Spinal cord (tissue), 10 donors: ENCODE data around the gene KCNH8. TPM values are rescaled to one million over a fixed set of nuclear protein-coding genes. Genes with fewer than 3 reads are reported as not detected.

Source experiments
- DNase-seq, 6 donors: peaks; one replicate each; pipeline versions ENCODE4 v3.0.0 to v3.0.0-alpha.2; 2013 to 2015; ENCODE audit warnings: low spot score in 6 of 6, low read depth in 4 of 6
- H3K27ac ChIP-seq: one replicate; pipeline ENCODE4 v1.5.1; 2013; ENCODE audit warnings: low read depth, low read length, control low read depth
- H3K27me3 ChIP-seq: one replicate; pipeline ENCODE4 v1.6.1; 2013; ENCODE audit warnings: low read length; ENCODE audit not compliant: control insufficient read depth, insufficient read depth
- H3K36me3 ChIP-seq: one replicate; pipeline ENCODE4 v1.6.1; 2013; ENCODE audit warnings: low read length; ENCODE audit not compliant: control insufficient read depth, insufficient read depth
- H3K4me1 ChIP-seq: one replicate; pipeline ENCODE4 v1.6.1; 2013; ENCODE audit warnings: low read length; ENCODE audit not compliant: control insufficient read depth, insufficient read depth
- H3K4me3 ChIP-seq: one replicate; pipeline ENCODE4 v1.5.1; 2013; ENCODE audit warnings: low read depth, low read length, control low read depth
- H3K9me3 ChIP-seq: one replicate; pipeline ENCODE4 v1.6.1; 2013; ENCODE audit warnings: low read length; ENCODE audit not compliant: control insufficient read depth, insufficient read depth
- WGBS: methylation state at CpG from one replicate; pipeline ENCODE4 v1.1.5; 2013; ENCODE audit warnings: missing lambda C conversion rate; ENCODE audit not compliant: insufficient coverage; 5-methylcytosine and 5-hydroxymethylcytosine counted together
- polyA plus RNA-seq, 2 donors: library from polyadenylated mRNA; unstranded; fragments of 120-200 nt; gene quantifications; one replicate each; pipeline ENCODE4 v1.2.1, GENCODE V29; 2013; ENCODE audit not compliant: insufficient read length in 2 of 2
- total RNA-seq, 2 donors: library from RNA; depleted of rRNA in 1 of 2; stranded (reverse); fragments of 120-200 nt in 1 of 2; fragments of >200 nt in 1 of 2; gene quantifications; one replicate each; pipeline versions ENCODE4 v1.2.3 to v1.2.4, GENCODE V29; 2013 to 2014
- donor health status: healthy.

The KCNH8 gene
- total and polyA plus RNA-seq, 4 donors = 4.1 to 10.6 (median 7.8) TPM

- no peaks in the 10 kb centered on the region for H3K27me3 ChIP-seq
- H3K9me3 ChIP-seq = no peaks in the 10 kb centered on the region
- no peaks in the 10 kb centered on the region for H3K4me1 ChIP-seq
- no peaks in the 10 kb centered on the region for H3K36me3 ChIP-seq
- WGBS = no CpG with 5 or more reads among the region's 2 CpGs
- no peak for DNase-seq
- no peak overlapping the region for H3K27ac ChIP-seq
- no peak overlapping the region for H3K4me3 ChIP-seq
These were observed 32.1 kb upstream of the KCNH8 start for GRCh38 chr3:19116239-19116638.

- Histone ChIP-seq H3K36me3 (no peaks in the 10 kb centered on the region), H3K4me1 (no peaks in the 10 kb centered on the region), H3K4me3 (no peak overlapping the region), H3K27ac (no peak overlapping the region), H3K27me3 (no peaks in the 10 kb centered on the region), H3K9me3 (no peaks in the 10 kb centered on the region)
- no CpG with 5 or more reads among the region's 1 CpG for WGBS
- DNase-seq = no peak
These were observed 23.6 kb upstream of the KCNH8 start for GRCh38 chr3:19124752-19125151.

GRCh38 chr3:19139863-19140262 is 8.4 kb upstream of the KCNH8 start:
- H3K4me3 ChIP-seq = no peak overlapping the region
- no CpG with 5 or more reads among the region's 1 CpG for WGBS
- H3K4me1 ChIP-seq = no peaks in the 10 kb centered on the region
- DNase-seq = no peak
- peaks cover under 1% of the 10 kb centered on the region for H3K9me3 ChIP-seq
- H3K27me3 ChIP-seq = no peaks in the 10 kb centered on the region
- no peak overlapping the region for H3K27ac ChIP-seq
- H3K36me3 ChIP-seq = no peaks in the 10 kb centered on the region

DNA sequence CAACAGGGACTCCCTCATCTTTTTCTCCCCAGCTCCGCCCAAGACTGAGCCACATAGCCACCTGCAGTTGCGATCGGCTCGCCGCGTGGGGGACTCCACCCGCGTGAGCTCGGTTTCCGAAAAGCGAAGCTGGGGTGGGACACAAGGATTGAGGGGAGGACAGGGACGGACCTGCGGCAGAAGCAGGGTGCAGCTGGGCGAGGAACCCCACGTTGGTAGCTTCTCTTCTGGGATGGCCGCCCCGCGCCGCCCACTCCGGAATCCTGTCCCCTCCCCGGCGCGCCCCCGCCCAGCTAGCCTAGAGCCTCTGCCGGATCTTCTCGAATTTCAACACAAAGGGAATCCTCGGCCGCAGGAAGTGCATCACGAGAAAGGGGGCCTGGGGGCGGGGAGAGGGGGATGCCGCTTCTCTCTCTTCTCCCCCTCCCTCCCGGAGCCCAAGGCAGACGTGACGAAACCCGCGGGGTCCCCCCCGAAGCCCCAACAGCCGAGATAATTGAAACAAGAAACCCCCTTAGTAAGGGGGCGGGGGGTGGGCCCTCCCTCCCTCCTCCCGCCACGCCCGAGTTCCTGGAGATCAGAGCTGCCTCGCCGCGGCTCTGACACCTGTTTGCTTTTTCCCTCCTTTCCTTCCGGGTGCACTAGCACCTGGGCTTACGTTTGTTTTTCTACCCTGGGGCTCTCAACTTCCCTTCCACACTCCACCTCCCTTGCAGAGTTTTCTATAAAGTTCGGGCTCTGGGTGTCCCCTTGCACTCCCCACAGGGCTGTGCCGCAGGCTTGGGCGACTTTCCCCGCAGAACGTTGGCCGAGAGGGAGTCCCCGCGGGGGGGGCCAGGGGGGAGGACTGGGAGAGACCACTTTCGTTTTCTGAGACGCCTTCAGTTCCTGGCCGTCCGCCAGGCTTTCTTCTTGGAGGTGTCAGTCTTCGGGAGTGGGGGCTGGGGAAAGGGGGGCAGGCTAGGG is 1.3 kb upstream of the KCNH8 start:
- Histone ChIP-seq H3K4me3 (peak overlapping the region; percentile 93), H3K9me3 (peaks cover 4% of the 10 kb centered on the region), H3K27me3 (no peaks in the 10 kb centered on the region), H3K27ac (peak overlapping the region; percentile 98), H3K4me1 (peaks cover 7% of the 10 kb centered on the region), H3K36me3 (no peaks in the 10 kb centered on the region)
- DNase-seq = peak; percentile 67 to 98 (median 88)
- WGBS = 0% methylated on average over 37 of the region's 60 CpGs

DNA sequence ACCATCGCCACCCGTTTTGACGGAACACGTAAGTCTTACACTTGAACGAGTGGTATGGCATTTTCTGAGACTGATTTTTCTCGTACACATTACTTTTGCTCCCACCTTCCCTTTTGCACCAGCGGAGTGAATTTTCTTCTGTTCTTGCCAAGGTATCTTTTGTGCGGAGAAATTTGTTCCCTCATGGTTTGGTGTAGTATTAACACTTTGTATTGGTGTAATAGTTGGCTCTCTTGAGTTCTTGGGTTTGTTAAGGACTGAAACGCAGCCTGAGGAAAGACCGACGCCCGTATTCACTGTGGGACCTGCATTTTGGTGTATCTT is 420 bp downstream of the KCNH8 start:
- H3K4me3 ChIP-seq = peak overlapping the region; percentile 93
- peak in 4 of 6 donors; percentile 12 to 56 (median 19) for DNase-seq

DNA sequence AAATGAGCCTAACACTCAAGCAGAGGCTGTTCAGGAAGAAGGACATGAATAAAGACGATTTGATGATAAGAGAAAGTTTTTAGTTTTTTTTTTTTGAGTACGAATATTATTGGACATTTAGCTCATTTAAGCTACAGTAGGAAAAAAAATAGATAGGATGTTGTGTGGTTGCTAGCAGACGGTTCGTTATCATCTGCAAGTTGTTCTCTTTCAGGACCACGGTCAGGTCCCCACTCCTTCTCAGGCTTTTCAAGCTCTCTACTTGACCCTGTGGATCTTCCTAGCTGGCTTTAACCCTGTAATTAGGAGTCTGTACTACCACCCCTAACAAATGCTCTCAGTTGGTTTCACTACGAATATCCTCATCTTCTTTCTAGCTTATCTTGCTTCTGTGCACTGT is 1.1 kb downstream of the KCNH8 start:
- peaks cover 4% of the 10 kb centered on the region for H3K9me3 ChIP-seq
- H3K36me3 ChIP-seq = no peaks in the 10 kb centered on the region
- 0% methylated on average over 1 of the region's 6 CpGs for WGBS
- H3K4me1 ChIP-seq = peaks cover 7% of the 10 kb centered on the region
- H3K27ac ChIP-seq = peak overlapping the region; percentile 98
- peak in 4 of 6 donors; percentile 42 to 73 (median 55) for DNase-seq
- H3K4me3 ChIP-seq = peak overlapping the region; percentile 93
- no peaks in the 10 kb centered on the region for H3K27me3 ChIP-seq

More for the DNA sequence above, 420 bp downstream of the KCNH8 start:
- H3K27me3 ChIP-seq = no peaks in the 10 kb centered on the region
- H3K4me1 ChIP-seq = peaks cover 7% of the 10 kb centered on the region
- peak overlapping the region; percentile 98 for H3K27ac ChIP-seq
- WGBS = 0% methylated on average over 7 of the region's 12 CpGs
- H3K36me3 ChIP-seq = no peaks in the 10 kb centered on the region
- H3K9me3 ChIP-seq = peaks cover 4% of the 10 kb centered on the region

GRCh38 chr3:19151171-19151570 is 2.9 kb downstream of the KCNH8 start:
- no CpG with 5 or more reads among the region's 1 CpG for WGBS
- Histone ChIP-seq H3K27ac (no peak overlapping the region), H3K36me3 (no peaks in the 10 kb centered on the region), H3K27me3 (no peaks in the 10 kb centered on the region), H3K4me1 (peaks cover 7% of the 10 kb centered on the region), H3K4me3 (no peak overlapping the region), H3K9me3 (no peaks in the 10 kb centered on the region)
- DNase-seq = no peak

DNA sequence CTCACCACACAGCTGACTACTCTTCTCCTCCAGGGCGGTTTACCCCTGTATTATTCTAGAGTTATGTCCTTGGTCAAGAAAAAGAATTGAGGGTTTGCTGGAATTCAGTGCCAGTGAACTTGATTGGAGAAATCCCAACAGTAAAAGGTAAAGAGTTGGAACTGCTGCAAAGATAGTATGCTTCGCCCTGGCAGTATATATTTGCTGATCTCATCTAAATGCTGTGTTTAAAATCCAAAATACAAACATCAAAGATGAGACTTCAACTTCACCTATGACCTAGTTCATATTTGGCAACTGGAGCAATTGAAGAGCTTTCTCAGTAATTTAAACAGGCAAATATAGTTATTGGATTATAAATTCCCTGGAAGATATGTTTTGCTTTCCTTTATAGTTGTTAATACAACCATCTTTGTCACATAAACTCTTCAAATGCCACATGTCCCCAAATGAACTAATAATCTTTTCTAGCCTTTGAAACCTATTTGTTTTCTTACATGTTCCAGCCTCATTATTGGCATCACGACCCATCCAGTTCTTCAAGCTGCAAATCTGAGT is 6.5 kb downstream of the KCNH8 start:
- no peaks in the 10 kb centered on the region for H3K9me3 ChIP-seq
- no peak overlapping the region for H3K27ac ChIP-seq
- H3K27me3 ChIP-seq = no peaks in the 10 kb centered on the region
- DNase-seq = no peak
- H3K4me3 ChIP-seq = no peak overlapping the region
- no peaks in the 10 kb centered on the region for H3K36me3 ChIP-seq
- no peaks in the 10 kb centered on the region for H3K4me1 ChIP-seq
- 69% methylated on average over 1 of the region's 3 CpGs for WGBS

DNA sequence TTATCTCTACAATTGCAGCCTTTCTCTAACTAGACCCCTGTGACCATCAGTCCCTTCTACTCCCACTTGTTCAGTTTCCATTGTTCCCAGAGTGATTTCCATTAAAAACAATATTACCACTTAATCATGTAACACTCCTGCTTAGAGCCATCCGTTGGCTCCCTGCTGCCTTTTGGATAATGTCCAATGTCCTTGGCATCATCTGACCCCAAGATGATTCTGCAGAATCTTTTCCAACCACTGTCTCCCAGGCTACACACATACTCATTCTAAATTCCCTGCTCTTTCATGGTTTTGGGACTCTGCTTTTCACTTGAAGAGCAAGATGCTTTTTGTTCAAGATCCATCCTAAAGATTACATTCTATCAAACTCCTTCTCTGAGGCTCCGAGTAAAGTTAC is 7.1 kb downstream of the KCNH8 start:
- H3K36me3 ChIP-seq = no peaks in the 10 kb centered on the region
- no peak overlapping the region for H3K27ac ChIP-seq
- 0% methylated on average over 1 of the region's 2 CpGs for WGBS
- peak in 2 of 6 donors; percentile 26 to 41 for DNase-seq
- no peaks in the 10 kb centered on the region for H3K4me1 ChIP-seq
- H3K9me3 ChIP-seq = no peaks in the 10 kb centered on the region
- no peaks in the 10 kb centered on the region for H3K27me3 ChIP-seq
- H3K4me3 ChIP-seq = no peak overlapping the region
